SU-DHL-6 (cell line): ENCODE data around the gene TOMM34.

Experiments used
- H2AFZ ChIP-seq: fragments of 200-600 bp; sonication (generic); 2 replicates; pipeline ENCODE4 v1.6.1; 2014; ENCODE audit warnings: low read depth, mild to moderate bottlenecking, moderate library complexity, mixed read lengths, antibody characterized with exemption, low read length; ENCODE audit not compliant: severe bottlenecking
- H3F3A ChIP-seq: fragments of 200-600 bp; shearing (Covaris generic); 2 replicates; pipeline ENCODE4 v1.6.0; 2016; ENCODE audit warnings: antibody characterized with exemption, mild to moderate bottlenecking; ENCODE audit not compliant: insufficient read depth
- H3K27ac ChIP-seq: fragments of 200-600 bp; sonication (generic); 2 replicates; pipeline ENCODE4 v1.5.1; 2016; ENCODE audit warnings: low read depth, mild to moderate bottlenecking, low read length, moderate library complexity, mixed read lengths
- H3K27me3 ChIP-seq: fragments of 200-600 bp; sonication (generic), shearing (Covaris generic); 2 replicates; pipeline ENCODE4 v1.6.0; 2014; ENCODE audit warnings: mild to moderate bottlenecking, low read length
- H3K36me3 ChIP-seq: fragments of 200-600 bp; sonication (generic); 2 replicates; pipeline ENCODE4 v1.6.1; 2014; ENCODE audit warnings: mild to moderate bottlenecking, low read length, mixed read lengths
- H3K4me2 ChIP-seq: fragments of 300-600, 200-600 bp; shearing (Covaris generic), sonication (generic); 2 replicates; pipeline ENCODE4 v1.6.0; 2014; ENCODE audit warnings: low read length, low read depth, mild to moderate bottlenecking; ENCODE audit not compliant: poor library complexity, severe bottlenecking
- H3K4me3 ChIP-seq: fragments of 200-600 bp; sonication (generic); 2 replicates; pipeline ENCODE4 v1.5.1; 2014; ENCODE audit warnings: antibody characterized with exemption, low read length, mild to moderate bottlenecking, mixed read lengths; ENCODE audit not compliant: insufficient read depth, poor library complexity, severe bottlenecking
- H3K79me2 ChIP-seq: fragments of 200-600 bp; sonication (generic); 2 replicates; pipeline ENCODE4 v1.6.1; 2014; ENCODE audit warnings: mild to moderate bottlenecking, low read length, moderate library complexity; ENCODE audit not compliant: insufficient read depth
- H3K9ac ChIP-seq: fragments of 200-600 bp; sonication (generic); 2 replicates; pipeline ENCODE4 v1.7.0; 2014; ENCODE audit warnings: mild to moderate bottlenecking, low read length
- H3K9me2 ChIP-seq: fragments of 200-600 bp; sonication (generic); replicated peaks from 2 replicates; pipeline ENCODE4 v1.6.1; 2014; ENCODE audit warnings: low read length; ENCODE audit not compliant: insufficient read depth
- H3K9me3 ChIP-seq: fragments of 200-600 bp; sonication (generic); 2 replicates; pipeline ENCODE4 v1.6.1; 2014; ENCODE audit warnings: low read length, mixed read lengths; ENCODE audit not compliant: insufficient read depth
- H4K20me1 ChIP-seq: fragments of 200-600 bp; sonication (generic); 2 replicates; pipeline ENCODE4 v1.6.1; 2014; ENCODE audit warnings: low read depth, mild to moderate bottlenecking, antibody characterized with exemption, low read length, moderate library complexity, mixed read lengths
- EZH2phosphoT487 ChIP-seq: fragments of 200-600 bp; sonication (generic), shearing (Covaris generic); conservative IDR thresholded peaks from 2 replicates; pipeline ENCODE4 v1.6.1; 2018; ENCODE audit warnings: mild to moderate bottlenecking, antibody characterized with exemption, low read length, moderate library complexity, mixed read lengths
- TF ChIP-seq, protein P1 (sequence below): fragments of 200-600 bp; sonication (generic); IDR thresholded peaks from one replicate; pipeline ENCODE4 v1.5.1; 2017; ENCODE audit warnings: antibody characterized with exemption, mild to moderate bottlenecking, low read length, moderate library complexity; ENCODE audit not compliant: insufficient read depth, poor library complexity, severe bottlenecking

Gene TOMM34

DNA sequence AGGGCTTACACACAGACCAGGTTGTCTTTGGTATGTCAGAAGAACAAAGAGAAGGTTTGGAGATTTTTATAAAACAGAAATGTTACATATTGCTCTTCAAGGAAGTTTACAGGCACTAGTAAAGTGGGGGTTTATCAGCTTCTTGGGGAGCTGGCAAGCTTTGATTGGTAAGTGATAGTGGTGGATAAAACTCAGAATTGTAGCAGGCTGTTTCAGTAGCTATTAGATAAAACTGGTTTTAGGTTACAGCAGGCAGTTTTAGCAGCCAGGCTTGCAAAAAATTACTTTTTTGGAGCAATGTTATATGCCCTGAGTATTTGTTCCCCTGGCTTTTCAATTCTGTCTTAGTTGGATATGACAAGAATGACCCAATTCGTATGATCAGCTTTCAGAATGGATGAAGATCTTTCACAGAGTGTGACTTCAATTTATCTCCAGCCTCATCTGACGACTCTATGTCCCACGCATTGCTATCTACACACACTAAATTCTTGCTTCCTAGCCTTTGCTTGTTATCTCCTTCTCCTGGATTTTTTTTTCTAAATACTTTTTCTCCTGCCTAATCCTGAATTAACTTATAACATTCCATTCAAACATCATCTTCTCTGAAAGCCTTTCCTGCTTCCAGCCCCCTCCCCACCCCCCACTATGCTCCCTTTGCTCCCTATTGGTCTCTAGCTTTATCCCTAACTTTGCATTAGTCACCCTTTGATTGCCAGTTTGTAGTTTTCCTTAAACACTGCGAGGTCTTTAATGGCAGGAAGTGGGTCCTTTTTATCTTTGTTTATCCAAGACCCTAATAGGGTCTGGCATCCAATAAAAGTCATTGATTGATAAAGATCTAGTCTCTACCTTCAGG is 1.0 kb upstream of the TOMM34 start:
- peak overlapping the region; percentile 70 for H3K9ac ChIP-seq
- H3K27ac ChIP-seq: no peak overlapping the region
- TF ChIP-seq EZH2phosphoT487: no peak
- H3F3A ChIP-seq: peaks cover 3% of the 10 kb centered on the region; the same call in 1 of the 2 replicates
- H3K79me2 ChIP-seq: peaks cover 36% of the 10 kb centered on the region
- H3K36me3 ChIP-seq: peaks cover 5% of the 10 kb centered on the region; the same call in 1 of the 2 replicates
- H3K9me3 ChIP-seq: no peaks in the 10 kb centered on the region
- no peaks in the 10 kb centered on the region; the same call in 1 of the 2 replicates for H4K20me1 ChIP-seq
- no peaks in the 10 kb centered on the region for H3K9me2 ChIP-seq
- no peaks in the 10 kb centered on the region for H3K27me3 ChIP-seq
- peak overlapping the region; percentile 89 for H3K4me3 ChIP-seq
- peak overlapping the region; percentile 82 for H2AFZ ChIP-seq
- peak overlapping the region; percentile 77 for H3K4me2 ChIP-seq

DNA sequence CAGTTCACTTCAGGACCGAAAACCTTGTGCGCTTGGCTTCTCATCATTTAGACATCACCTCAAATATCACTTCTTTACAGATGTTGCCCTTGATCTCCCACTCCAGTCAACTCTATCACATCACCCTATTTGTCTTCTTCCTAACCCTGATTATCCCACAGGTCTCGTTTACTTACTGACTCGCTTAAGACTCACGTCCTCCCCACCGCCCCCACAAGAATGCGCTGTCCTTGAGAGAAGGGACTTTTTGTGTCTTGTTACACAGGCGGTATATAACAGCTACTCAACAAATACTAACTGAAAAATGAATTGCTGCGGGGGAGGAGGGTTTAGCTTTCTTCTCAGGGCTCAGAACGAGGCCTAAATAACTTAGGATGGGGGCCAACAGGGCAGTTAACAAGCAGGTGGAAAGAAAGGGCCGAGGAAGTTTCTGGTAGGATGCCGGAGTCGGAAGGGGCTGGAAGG is 527 bp downstream of the TOMM34 start:
- Histone ChIP-seq H3K36me3 (peaks cover 19% of the 10 kb centered on the region), H3K9me3 (no peaks in the 10 kb centered on the region), H3F3A (peaks cover 3% of the 10 kb centered on the region; the same call in 1 of the 2 replicates), H4K20me1 (no peaks in the 10 kb centered on the region; the same call in 1 of the 2 replicates), H3K4me3 (peak overlapping the region; percentile 89), H3K9me2 (no peaks in the 10 kb centered on the region), H3K27ac (peak overlapping the region; percentile 50), H2AFZ (peak overlapping the region; percentile 9), H3K9ac (peak overlapping the region; percentile 70), H3K79me2 (peaks cover 40% of the 10 kb centered on the region), H3K4me2 (peak overlapping the region; percentile 69), H3K27me3 (no peaks in the 10 kb centered on the region)
- no peak for TF ChIP-seq EZH2phosphoT487
- TF ChIP-seq, protein P1, sequence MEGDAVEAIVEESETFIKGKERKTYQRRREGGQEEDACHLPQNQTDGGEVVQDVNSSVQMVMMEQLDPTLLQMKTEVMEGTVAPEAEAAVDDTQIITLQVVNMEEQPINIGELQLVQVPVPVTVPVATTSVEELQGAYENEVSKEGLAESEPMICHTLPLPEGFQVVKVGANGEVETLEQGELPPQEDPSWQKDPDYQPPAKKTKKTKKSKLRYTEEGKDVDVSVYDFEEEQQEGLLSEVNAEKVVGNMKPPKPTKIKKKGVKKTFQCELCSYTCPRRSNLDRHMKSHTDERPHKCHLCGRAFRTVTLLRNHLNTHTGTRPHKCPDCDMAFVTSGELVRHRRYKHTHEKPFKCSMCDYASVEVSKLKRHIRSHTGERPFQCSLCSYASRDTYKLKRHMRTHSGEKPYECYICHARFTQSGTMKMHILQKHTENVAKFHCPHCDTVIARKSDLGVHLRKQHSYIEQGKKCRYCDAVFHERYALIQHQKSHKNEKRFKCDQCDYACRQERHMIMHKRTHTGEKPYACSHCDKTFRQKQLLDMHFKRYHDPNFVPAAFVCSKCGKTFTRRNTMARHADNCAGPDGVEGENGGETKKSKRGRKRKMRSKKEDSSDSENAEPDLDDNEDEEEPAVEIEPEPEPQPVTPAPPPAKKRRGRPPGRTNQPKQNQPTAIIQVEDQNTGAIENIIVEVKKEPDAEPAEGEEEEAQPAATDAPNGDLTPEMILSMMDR: no peak

DNA sequence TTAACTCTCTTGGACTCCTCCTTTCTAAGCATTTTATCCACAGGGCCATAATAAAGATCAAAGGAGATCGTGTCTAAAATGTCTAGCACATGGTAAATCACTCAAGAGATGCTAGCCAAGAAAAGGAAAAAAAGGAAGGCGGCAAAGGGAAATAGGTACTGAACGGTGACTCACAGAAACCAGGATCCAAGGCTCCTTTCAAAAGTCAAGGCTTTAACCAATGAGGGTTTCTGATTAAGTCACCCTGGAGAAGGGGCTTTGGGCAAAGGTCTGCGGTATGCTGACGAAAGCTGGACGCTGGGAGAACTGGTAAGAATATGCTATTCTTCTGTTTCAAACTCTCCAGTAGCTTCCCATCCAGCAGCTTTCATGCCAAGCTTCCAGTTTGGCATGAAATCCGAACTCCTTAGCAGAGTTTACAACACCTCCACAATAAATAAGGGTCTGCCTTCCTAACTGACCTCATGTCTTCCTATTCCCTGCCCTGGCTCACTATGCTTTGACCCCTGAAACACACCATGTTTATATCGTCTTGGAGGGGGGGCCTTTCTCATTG is 1.0 kb downstream of the TOMM34 start:
- H3K79me2 ChIP-seq: peaks cover 40% of the 10 kb centered on the region
- H3K27me3 ChIP-seq: no peaks in the 10 kb centered on the region
- peak overlapping the region; percentile 89 for H3K4me3 ChIP-seq
- no peak for TF ChIP-seq EZH2phosphoT487
- TF ChIP-seq, protein P1: no peak
- no peak overlapping the region for H3K27ac ChIP-seq
- H3K36me3 ChIP-seq: peaks cover 24% of the 10 kb centered on the region
- H3K9me2 ChIP-seq: no peaks in the 10 kb centered on the region
- peak overlapping the region; percentile 69 for H3K4me2 ChIP-seq
- peaks cover 3% of the 10 kb centered on the region; the same call in 1 of the 2 replicates for H3F3A ChIP-seq
- H3K9ac ChIP-seq: peak overlapping the region; percentile 70
- no peaks in the 10 kb centered on the region; the same call in 1 of the 2 replicates for H4K20me1 ChIP-seq
- no peaks in the 10 kb centered on the region for H3K9me3 ChIP-seq
- H2AFZ ChIP-seq: no peak overlapping the region
